A549 (cell line): ENCODE results near the gene CREB3L1. TPM values are rescaled to one million over a fixed set of nuclear protein-coding genes. Genes with fewer than 3 reads are reported as not detected.

Experiments
- ATAC-seq, 2 experiments: fragments of 200-7000 bp in 1 of 2; fragments of >200 bp in 1 of 2; cut with Nextera tagmentation in 1 of 2; cut with Tn5 transposase in 1 of 2; 3 replicates each; pipeline versions ENCODE4 v1.8.0 to v1.9.1; 2018 to 2020; ENCODE audit warnings: mild to moderate bottlenecking in 1 of 2, moderate library complexity in 1 of 2
- CTCF ChIA-PET: fragments of 300-600 bp; sonication (Branson Sonifier 250); formaldehyde crosslinking; extraction: SDS; loops from one replicate; lab custom pipeline; 2021; ENCODE audit warnings: antibody characterized with exemption, inconsistent platforms; lab: Yijun Ruan, JAX
- POLR2A ChIA-PET: fragments of 350-600 bp; formaldehyde crosslinking; extraction: SDS; loops from one replicate; lab custom pipeline; 2021; ENCODE audit warnings: antibody characterized with exemption, inconsistent platforms; lab: Yijun Ruan, JAX
- DNase-seq, 2 experiments: peaks; one replicate each; pipeline versions ENCODE4 v3.0.0 to v3.0.0-alpha.2; 2011 to 2016; ENCODE audit warnings: low read depth in 1 of 2, low spot score in 1 of 2
- FAIRE-seq: peaks from 2 replicates; lab custom pipeline; 2011; peaks lifted over from hg19 to GRCh38; lab: Jason Lieb, UNC
- H3K27ac ChIP-seq, 2 experiments: fragments of >200 bp; sonication (Bioruptor Twin); formaldehyde crosslinking; 3 replicates each; pipeline ENCODE4 v1.5.1; 2016 to 2017
- H3K4me1 ChIP-seq: fragments of >200 bp; sonication (Bioruptor Twin); formaldehyde crosslinking; 3 replicates; pipeline ENCODE4 v1.6.1; 2016
- H3K4me2 ChIP-seq: fragments of >200 bp; sonication (Bioruptor Twin); formaldehyde crosslinking; 3 replicates; pipeline ENCODE4 v1.6.1; 2016
- H3K4me3 ChIP-seq: fragments of >200 bp; sonication (Bioruptor Twin); formaldehyde crosslinking; 3 replicates; pipeline ENCODE4 v1.5.1; 2016
- H3K9me3 ChIP-seq: fragments of >200 bp; sonication (Bioruptor Twin); formaldehyde crosslinking; 3 replicates; pipeline ENCODE4 v1.6.1; 2016
- ATOH8 ChIP-seq: fragments of 250-450 bp; sonication (Bioruptor Pico); IDR thresholded peaks from 2 replicates; pipeline ENCODE4 v1.5.0; 2020; ENCODE audit warnings: low read depth, mild to moderate bottlenecking, moderate library complexity
- CBX8 ChIP-seq: fragments of 200-600 bp; sonication (generic); IDR thresholded peaks from 2 replicates; pipeline ENCODE4 v1.6.1; 2016
- CEBPB ChIP-seq, 2 experiments: fragments of >200 bp in 1 of 2; sonication (Bioruptor Twin) in 1 of 2; formaldehyde crosslinking in 1 of 2; IDR thresholded peaks; 2 replicates each; pipeline ENCODE4 v1.6.1; 2012 to 2016
- CHD2 ChIP-seq: fragments of 150-350 bp; IDR thresholded peaks from 2 replicates; pipeline ENCODE4 v1.6.1; 2014; ENCODE audit warnings: low read length; ENCODE audit not compliant: partially characterized antibody
- E2F6 ChIP-seq: IDR thresholded peaks from 2 replicates; pipeline ENCODE4 v1.6.1; 2012; ENCODE audit warnings: low read depth, borderline replicate concordance
- EHMT2 ChIP-seq: fragments of 200-600 bp; sonication (generic); IDR thresholded peaks from 2 replicates; pipeline ENCODE4 v1.6.1; 2016; ENCODE audit warnings: antibody characterized with exemption, low read depth, mild to moderate bottlenecking, moderate library complexity
- FOSB ChIP-seq: fragments of 250-450 bp; sonication (Bioruptor Pico); IDR thresholded peaks from 2 replicates; pipeline ENCODE4 v1.5.0; 2020; ENCODE audit warnings: mild to moderate bottlenecking, moderate library complexity
- HOXB13 ChIP-seq: fragments of 250-450 bp; sonication (Bioruptor Pico); IDR thresholded peaks from 2 replicates; pipeline ENCODE4 v1.5.0; 2020; ENCODE audit warnings: low read depth, mild to moderate bottlenecking, moderate library complexity
- HOXB5 ChIP-seq: fragments of 250-450 bp; sonication (Bioruptor Pico); IDR thresholded peaks from 2 replicates; pipeline ENCODE4 v1.5.0; 2020; ENCODE audit warnings: mild to moderate bottlenecking, moderate library complexity
- KDM1A ChIP-seq: fragments of 200-600 bp; sonication (generic); IDR thresholded peaks from 2 replicates; pipeline ENCODE4 v1.6.1; 2016; ENCODE audit warnings: low read depth, mild to moderate bottlenecking
- MAZ ChIP-seq: fragments of 150-350 bp; IDR thresholded peaks from 2 replicates; pipeline ENCODE4 v1.6.1; 2014; ENCODE audit warnings: antibody characterized with exemption, low read depth, low read length, borderline replicate concordance
- NFE2L2 ChIP-seq: fragments of 150-350 bp; conservative IDR thresholded peaks from 2 replicates; pipeline ENCODE4 v1.6.1; 2014; ENCODE audit warnings: low read length
- PBX3 ChIP-seq: IDR thresholded peaks from 2 replicates; pipeline ENCODE4 v1.6.1; 2012
- PHF8 ChIP-seq: fragments of 200-600 bp; sonication (generic); IDR thresholded peaks from 2 replicates; pipeline ENCODE4 v1.6.1; 2016; ENCODE audit warnings: low read depth, mild to moderate bottlenecking, antibody characterized with exemption, moderate library complexity, borderline replicate concordance
- POLR2AphosphoS2 ChIP-seq: conservative IDR thresholded peaks from 2 replicates; pipeline ENCODE4 v1.6.1; 2012; ENCODE audit warnings: low read length, improper control_type of control experiment, inconsistent platforms
- RAD21 ChIP-seq, 2 experiments: fragments of >200 bp in 1 of 2; sonication (Bioruptor Twin) in 1 of 2; formaldehyde crosslinking in 1 of 2; IDR thresholded peaks in 1 of 2; conservative IDR thresholded peaks in 1 of 2; 2 replicates in 1 of 2; 3 replicates in 1 of 2; pipeline ENCODE4 v1.6.1; 2012 to 2018; ENCODE audit warnings: inconsistent platforms in 1 of 2
- RARB ChIP-seq: fragments of 250-450 bp; sonication (Bioruptor Pico); IDR thresholded peaks from 2 replicates; pipeline ENCODE4 v1.8.0; 2021; ENCODE audit warnings: mild to moderate bottlenecking, moderate library complexity
- RCOR1 ChIP-seq: fragments of 150-350 bp; IDR thresholded peaks from 2 replicates; pipeline ENCODE4 v1.6.1; 2014; ENCODE audit warnings: antibody characterized with exemption, low read length, low read depth
- RFX5 ChIP-seq: fragments of 450-650 bp; IDR thresholded peaks from 2 replicates; pipeline ENCODE4 v1.7.1; 2014; ENCODE audit warnings: antibody characterized with exemption, mild to moderate bottlenecking, moderate library complexity
- SMC3 ChIP-seq: fragments of >200 bp; sonication (Bioruptor Twin); formaldehyde crosslinking; IDR thresholded peaks from 3 replicates; pipeline ENCODE4 v1.6.1; 2018; ENCODE audit warnings: inconsistent platforms
- SREBF2 ChIP-seq: fragments of 450-650 bp; IDR thresholded peaks from 2 replicates; pipeline ENCODE4 v1.6.1; 2014; ENCODE audit warnings: mild to moderate bottlenecking, moderate library complexity
- TFCP2L1 ChIP-seq: fragments of 250-450 bp; sonication (Bioruptor Pico); IDR thresholded peaks from 2 replicates; pipeline ENCODE4 v1.5.0; 2021; ENCODE audit warnings: mild to moderate bottlenecking
- ZNF302 ChIP-seq: fragments of 250-450 bp; sonication (Bioruptor Pico); IDR thresholded peaks from 2 replicates; pipeline ENCODE4 v1.9.0; 2021; ENCODE audit warnings: inconsistent platforms, mild to moderate bottlenecking, moderate library complexity
- WGBS: methylation state at CpG from one replicate; pipeline ENCODE4 v1.1.6; 2017; ENCODE audit errors: missing lambda C conversion rate; 5-methylcytosine and 5-hydroxymethylcytosine counted together
- polyA plus RNA-seq, 4 experiments: library from polyadenylated mRNA; depleted of rRNA in 3 of 4; stranded (reverse); fragments of >200 nt; fragmentation: RNase III in 1 of 4; extraction: RNeasy Plus Mini Kit Qiagen cat#74134 plus additional on column Dnase treatment in 1 of 4; gene quantifications; 2 replicates in 3 of 4; 3 replicates in 1 of 4; pipeline ENCODE4 v1.2.3, GENCODE V29; 2011 to 2017
- TF ChIP-seq, protein P1 (sequence below): fragments of >200 bp; sonication (Bioruptor Twin); formaldehyde crosslinking; IDR thresholded peaks from 3 replicates; pipeline ENCODE4 v1.5.1; 2016

Gene CREB3L1
- polyA plus RNA-seq, 2 of the 4 experiments (the other 2 are of a cell fraction) = 0.61 to 2.3 TPM

DNA sequence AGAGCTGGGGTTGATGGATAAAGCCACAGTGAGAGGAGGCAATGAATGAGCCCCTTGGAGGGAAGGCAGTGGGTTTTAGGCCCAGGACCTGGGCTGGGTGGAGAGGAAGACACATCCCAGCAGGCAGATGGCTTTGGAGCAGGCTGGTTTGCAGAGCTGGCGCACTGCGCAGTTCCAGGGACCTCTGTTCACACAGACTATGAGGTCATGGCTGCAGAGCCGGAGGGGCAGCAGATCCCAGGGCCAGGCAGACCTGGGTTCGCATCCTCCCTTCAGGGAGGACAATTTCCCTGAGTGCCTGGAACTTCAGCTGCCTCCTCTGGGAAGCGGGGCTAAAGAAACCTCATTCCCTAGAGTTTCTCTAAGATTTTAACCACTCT is 41.6 kb downstream of the CREB3L1 start:
- no peak overlapping the region for H3K27ac ChIP-seq
- 93% methylated on average over 5 of the region's 5 CpGs for WGBS
- no peak for ATAC-seq
- TF ChIP-seq EHMT2 (no peak), CHD2 (no peak), KDM1A (no peak), PHF8 (no peak), RARB (CRISPR knock-in tag) (no peak), HOXB5 (CRISPR knock-in tag) (no peak), SREBF2 (no peak), MAZ (no peak), FOSB (CRISPR knock-in tag) (no peak), RCOR1 (no peak), ATOH8 (CRISPR knock-in tag) (no peak), CBX8 (no peak), RFX5 (no peak), PBX3 (no peak), NFE2L2 (no peak), SMC3 (no peak), HOXB13 (no peak), TFCP2L1 (CRISPR knock-in tag) (no peak), ZNF302 (CRISPR knock-in tag) (no peak), CEBPB (IDR thresholded peaks at IDR 0.05) (no peak)
- no peaks in the 10 kb centered on the region for H3K9me3 ChIP-seq
- no peaks in the 10 kb centered on the region for H3K4me1 ChIP-seq
- no peak overlapping the region for H3K4me3 ChIP-seq
- ChIA-PET POLR2A (interaction anchor here (2.7 kb wide), 1 partner anchor 76 kb away, joined by 12 read pairs; no protein-coding TSS in a partner anchor), CTCF (interaction anchor here (1.0 to 31.4 kb wide), 7 partner anchors 10 to 74 kb away, joined by 3 to 872 read pairs (median 7); partner anchors contain the start of gene CREB3L1)
- no peak for FAIRE-seq
- no peak overlapping the region for H3K4me2 ChIP-seq
- DNase-seq = no peak

GRCh38 chr11:46321757-46322156 is 44.3 kb downstream of the CREB3L1 start:
- ChIA-PET POLR2A (no interaction called here), CTCF (interaction anchor here (1.5 to 5.1 kb wide), 5 partner anchors 8 to 82 kb away, joined by 4 to 25 read pairs (median 9); no protein-coding TSS in a partner anchor)
- WGBS = 76% methylated on average over 2 of the region's 2 CpGs
- DNase-seq = no peak
- H3K4me1 ChIP-seq = no peaks in the 10 kb centered on the region
- no peak overlapping the region for H3K4me3 ChIP-seq
- no peak overlapping the region for H3K4me2 ChIP-seq
- H3K27ac ChIP-seq = no peak overlapping the region
- peak; percentile 10 to 43; a peak in 2 of 4 replicates for TF ChIP-seq CEBPB (IDR thresholded peaks at IDR 0.05)
- TF ChIP-seq POLR2AphosphoS2 = no peak
- ATAC-seq = no peak
- no peak for FAIRE-seq
- no peaks in the 10 kb centered on the region for H3K9me3 ChIP-seq

DNA sequence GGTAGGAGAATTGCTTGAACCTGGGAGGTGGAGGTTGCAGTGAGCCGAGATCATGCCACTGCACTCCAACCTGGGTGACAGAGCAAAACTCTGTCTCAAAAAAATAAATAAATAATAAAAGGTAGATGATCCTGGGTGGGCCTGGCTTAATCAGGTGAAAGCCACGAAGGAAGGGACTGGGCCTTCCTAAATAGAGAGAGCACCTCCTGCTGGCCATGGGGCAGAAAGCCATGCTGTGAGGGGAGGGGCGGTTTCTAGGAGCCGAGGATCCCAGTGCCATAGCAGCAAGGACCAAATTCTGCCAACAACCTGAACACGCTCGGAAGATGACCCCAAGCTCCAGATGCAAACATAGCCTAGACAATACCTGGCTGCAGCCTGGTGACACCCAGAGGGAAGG is 45.3 kb downstream of the CREB3L1 start:
- TF ChIP-seq, protein P1, sequence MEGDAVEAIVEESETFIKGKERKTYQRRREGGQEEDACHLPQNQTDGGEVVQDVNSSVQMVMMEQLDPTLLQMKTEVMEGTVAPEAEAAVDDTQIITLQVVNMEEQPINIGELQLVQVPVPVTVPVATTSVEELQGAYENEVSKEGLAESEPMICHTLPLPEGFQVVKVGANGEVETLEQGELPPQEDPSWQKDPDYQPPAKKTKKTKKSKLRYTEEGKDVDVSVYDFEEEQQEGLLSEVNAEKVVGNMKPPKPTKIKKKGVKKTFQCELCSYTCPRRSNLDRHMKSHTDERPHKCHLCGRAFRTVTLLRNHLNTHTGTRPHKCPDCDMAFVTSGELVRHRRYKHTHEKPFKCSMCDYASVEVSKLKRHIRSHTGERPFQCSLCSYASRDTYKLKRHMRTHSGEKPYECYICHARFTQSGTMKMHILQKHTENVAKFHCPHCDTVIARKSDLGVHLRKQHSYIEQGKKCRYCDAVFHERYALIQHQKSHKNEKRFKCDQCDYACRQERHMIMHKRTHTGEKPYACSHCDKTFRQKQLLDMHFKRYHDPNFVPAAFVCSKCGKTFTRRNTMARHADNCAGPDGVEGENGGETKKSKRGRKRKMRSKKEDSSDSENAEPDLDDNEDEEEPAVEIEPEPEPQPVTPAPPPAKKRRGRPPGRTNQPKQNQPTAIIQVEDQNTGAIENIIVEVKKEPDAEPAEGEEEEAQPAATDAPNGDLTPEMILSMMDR = peak; percentile 13; the same call in 1 of the 3 replicates
- peak in 1 of 2 experiments; percentile 26; a peak in 2 of 5 replicates for TF ChIP-seq RAD21 (conservative IDR thresholded peaks at IDR 0.05 in 1 of 2, IDR thresholded peaks at IDR 0.05 in 1 of 2)
- no peak for TF ChIP-seq E2F6
- H3K4me2 ChIP-seq = no peak overlapping the region
- H3K4me3 ChIP-seq = no peak overlapping the region
- H3K4me1 ChIP-seq = no peaks in the 10 kb centered on the region
- H3K9me3 ChIP-seq = no peaks in the 10 kb centered on the region
- peak in 1 of 2 experiments; percentile 51 for DNase-seq
- WGBS = 53% methylated on average over 6 of the region's 6 CpGs
- no peak overlapping the region for H3K27ac ChIP-seq
- ChIA-PET POLR2A (interaction anchor here (0.9 kb wide), 1 partner anchor 79 kb away, joined by 4 read pairs; no protein-coding TSS in a partner anchor), CTCF (interaction anchor here (1.1 to 4.1 kb wide), 7 partner anchors 7 to 84 kb away, joined by 3 to 20 read pairs (median 5); partner anchors contain the start of gene DGKZ)
- ATAC-seq = peak in 1 of 2 experiments; percentile 44; a peak in 2 of 6 replicates
- FAIRE-seq = no peak
